ENCODE measurements around the gene PTPRM.

- no peak for TF ChIP-seq EP300 (IDR thresholded peaks at IDR 0.05)
- TF ChIP-seq POLR2A (IDR thresholded peaks at IDR 0.05; ENCODE audit: low read length), result no peak
- TF ChIP-seq EHMT2 (IDR thresholded peaks at IDR 0.05; ENCODE audit: low read depth), result no peak
- TF ChIP-seq JUNB (IDR thresholded peaks at IDR 0.05), result no peak
- no peak for TF ChIP-seq POLR2AphosphoS2 (conservative IDR thresholded peaks at IDR 0.05; ENCODE audit: low read length)
- no peak for TF ChIP-seq ZFP36 (IDR thresholded peaks at IDR 0.05; ENCODE audit: borderline replicate concordance, partially characterized antibody)
- no peak for TF ChIP-seq RAD21 (conservative IDR thresholded peaks at IDR 0.05 in 1 of 2, IDR thresholded peaks at IDR 0.05 in 1 of 2)
Measured at GRCh38 chr18:8006979-8007378, 439.9 kb downstream of the PTPRM start.
